Measurements from ENCODE around the gene NR6A1. TPM values are rescaled to one million over a fixed set of nuclear protein-coding genes. Genes with fewer than 3 reads are reported as not detected.

NR6A1 gene
- total and polyA plus RNA-seq, 2 of the 8 experiments (the other 6 are each of a cell fraction or from before 2014, with no cell fraction given) = 93.2 to 237 TPM

GRCh38 chr9:124754289-124754688 is 16.8 kb downstream of the NR6A1 start:
- CTCF ChIA-PET (ENCODE audit: partially characterized antibody) = interaction anchor here (0.6 to 2.1 kb wide), 10 partner anchors 11 to 137 kb away, joined by 3 to 9 read pairs (median 4); partner anchors contain the start of gene WDR38
- no peak overlapping the region for H2AFZ ChIP-seq (ENCODE audit: low read length)
- no peak overlapping the region for H3K27ac ChIP-seq (ENCODE audit: low read depth, low read length)
- no peak overlapping the region for H3K4ac ChIP-seq (replicated peaks; ENCODE audit: insufficient read length, low read depth, low read length)
- POLR2A ChIA-PET (ENCODE audit: partially characterized antibody) = interaction anchor here (0.7 kb wide), 1 partner anchor 17 kb away, joined by 3 read pairs; the partner anchor contains the start of gene NR6A1
- H3K79me2 ChIP-seq (ENCODE audit: control insufficient read depth in 1 of 2, insufficient read depth in 2 of 2, low read length in 2 of 2) = peaks cover 0 to 86% of the 10 kb centered on the region in 2 experiments; a peak in 3 of 4 replicates
- WGBS, 2 experiments (ENCODE audit: extremely low coverage in 1 of 2, insufficient coverage in 1 of 2, insufficient read length in 1 of 2, insufficient replicate concordance in 2 of 2, low coverage in 1 of 2, low lambda C conversion rate in 2 of 2, missing lambda C conversion rate in 1 of 2) = 41% methylated on average over 4 of the region's 4 CpGs; no CpG with 5 or more reads in 1 of the 2 experiments
- H3K23ac ChIP-seq (ENCODE audit: insufficient read length) = no peak overlapping the region
- no peak overlapping the region for H2BK12ac ChIP-seq (ENCODE audit: low read depth, low read length)
- H3K27me3 ChIP-seq (replicated peaks in 1 of 4; ENCODE audit: control insufficient read depth in 3 of 4, extremely low read depth in 1 of 4, insufficient read depth in 3 of 4, low read length in 3 of 4) = no peaks in the 10 kb centered on the region
- no peak overlapping the region for H3K14ac ChIP-seq (ENCODE audit: insufficient read length)
- no peak overlapping the region for H4K91ac ChIP-seq (replicated peaks; ENCODE audit: insufficient read length, low read length)
- no peaks in the 10 kb centered on the region for H3K36me3 ChIP-seq (ENCODE audit: control insufficient read depth in 2 of 4, insufficient read depth in 4 of 4, low read length in 3 of 4)
- H3K4me2 ChIP-seq (ENCODE audit: insufficient read depth in 1 of 2, low read depth in 2 of 2, low read length in 2 of 2) = no peak overlapping the region
- no peak overlapping the region for H2BK15ac ChIP-seq (ENCODE audit: low read length)
- H3K56ac ChIP-seq (replicated peaks; ENCODE audit: insufficient read length, low read depth, low read length) = no peak overlapping the region
- no peaks in the 10 kb centered on the region for H3K9me3 ChIP-seq (ENCODE audit: insufficient read depth in 2 of 2, low read depth in 1 of 2, low read length in 1 of 2)
- FAIRE-seq (no peak), DNase-seq (ENCODE audit: low read depth in 1 of 2, low spot score in 2 of 2) (no peak)
- H3K18ac ChIP-seq (ENCODE audit: extremely low read depth, low read length) = no peak overlapping the region
- H3K4me1 ChIP-seq (replicated peaks in 1 of 4; ENCODE audit: control insufficient read depth in 3 of 4, insufficient read depth in 4 of 4, low read length in 3 of 4) = peaks cover 7 to 37% (median 16%) of the 10 kb centered on the region in 4 experiments
- no peaks in the 10 kb centered on the region for H4K20me1 ChIP-seq (replicated peaks in 1 of 2; ENCODE audit: control insufficient read depth in 1 of 2, insufficient read depth in 2 of 2, low read length in 2 of 2)
- no peak overlapping the region for H2BK20ac ChIP-seq (ENCODE audit: low read length)
- H2AK5ac ChIP-seq (ENCODE audit: low read depth, low read length) = no peak overlapping the region
- no peak overlapping the region for H2BK120ac ChIP-seq (replicated peaks; ENCODE audit: low read depth, low read length)
- H3K9ac ChIP-seq (replicated peaks in 1 of 4; ENCODE audit: extremely low read depth in 1 of 4, low read depth in 3 of 4, low read length in 3 of 4) = no peak overlapping the region
- H3K4me3 ChIP-seq (ENCODE audit: extremely low read depth in 1 of 4, insufficient read depth in 2 of 4, low read depth in 3 of 4, low read length in 4 of 4) = no peak overlapping the region
- no peak overlapping the region for H4K5ac ChIP-seq (ENCODE audit: insufficient read length, low read depth, low read length)
- peak; percentile 53 to 65 for TF ChIP-seq RAD21 (IDR thresholded peaks at IDR 0.05 in 1 of 2, conservative IDR thresholded peaks at IDR 0.05 in 1 of 2; ENCODE audit: low read depth in 2 of 2, low read length in 2 of 2)
- TF ChIP-seq HDAC2 (IDR thresholded peaks at IDR 0.05; ENCODE audit: borderline replicate concordance in 1 of 2, low read depth in 2 of 2, low read length in 2 of 2) = no peak
- peak in 2 of 3 experiments; percentile 51 to 55; a peak in 2 of 4 replicates for TF ChIP-seq CTCF (IDR thresholded peaks at IDR 0.05; ENCODE audit: control extremely low read depth in 1 of 3, insufficient read depth in 1 of 3, low read depth in 1 of 3, low read length in 3 of 3)
- no peak for TF ChIP-seq BRCA1 (IDR thresholded peaks at IDR 0.05; ENCODE audit: low read depth, low read length)
- H3K23me2 ChIP-seq (ENCODE audit: low read depth, low read length) = 0 out of 2 replicates have a peak, but pooled peaks cover 3% of the 10 kb centered on the region
- H2BK5ac ChIP-seq (ENCODE audit: low read depth, low read length) = no peak overlapping the region
- no peak overlapping the region for H4K8ac ChIP-seq (ENCODE audit: extremely low read depth, insufficient read depth, low read length)
- H3K79me1 ChIP-seq (ENCODE audit: low read depth, low read length) = 0 out of 2 replicates have a peak, but pooled peaks cover 3% of the 10 kb centered on the region

Measured in H1 (cell line).